Heart right ventricle (tissue), 16 donors: Measurements from ENCODE around the gene SHROOM3. TPM values are rescaled to one million over a fixed set of nuclear protein-coding genes. Genes with fewer than 3 reads are reported as not detected.

Experiments
- ATAC-seq, 8 donors: fragments of 200-7000 bp; cut with Tn5 transposase; one replicate each; pipeline ENCODE4 v1.9.1; 2020; ENCODE audit warnings: mild to moderate bottlenecking in 8 of 8, moderate library complexity in 8 of 8, moderate number of reproducible peaks in 1 of 8
- DNase-seq, 2 donors: peaks; one replicate each; pipeline ENCODE4 v3.0.0-alpha.2; 2020
- H3K27ac ChIP-seq, 10 donors: fragments of 200-600 bp; sonication (generic) in 2 of 10; one replicate each; pipeline versions ENCODE4 v1.5.0 to v1.8.0; 2020 to 2022; ENCODE audit warnings: mild to moderate bottlenecking in 3 of 10
- H3K27me3 ChIP-seq, 7 donors: fragments of 200-600 bp; one replicate each; pipeline ENCODE4 v1.8.0; 2021 to 2022; ENCODE audit warnings: mild to moderate bottlenecking in 2 of 7
- H3K36me3 ChIP-seq, 9 donors: fragments of 200-600 bp; sonication (generic) in 1 of 9; one replicate each; pipeline versions ENCODE4 v1.5.0 to v1.8.0; 2020 to 2022; ENCODE audit warnings: mild to moderate bottlenecking in 2 of 9
- H3K4me1 ChIP-seq, 9 donors: fragments of 200-600 bp; sonication (generic) in 1 of 9; one replicate each; pipeline versions ENCODE4 v1.5.0 to v1.8.0; 2020 to 2022; ENCODE audit warnings: mild to moderate bottlenecking in 4 of 9
- H3K4me3 ChIP-seq, 10 donors: fragments of 200-600 bp; sonication (generic) in 2 of 10; one replicate each; pipeline versions ENCODE4 v1.5.0 to v1.8.0; 2020 to 2022; ENCODE audit warnings: mild to moderate bottlenecking in 7 of 10, moderate library complexity in 2 of 10
- H3K9me3 ChIP-seq, 11 donors: fragments of 200-600 bp in 10 of 11; sonication (generic) in 2 of 11; one replicate each; pipeline versions ENCODE4 v1.5.0 to v1.8.0; 2013 to 2022; ENCODE audit warnings: mild to moderate bottlenecking in 2 of 11, control low read depth in 1 of 11, moderate library complexity in 1 of 11
- WGBS, 2 donors: extraction: QIAGEN DNeasy Blood & Tissue Kit; methylation state at CpG; one replicate each; pipeline ENCODE4 v1.1.7; 2013; ENCODE audit warnings: inconsistent platforms in 1 of 2; 5-methylcytosine and 5-hydroxymethylcytosine counted together
- intact Hi-C, 10 donors: fragments of 100-400 bp; cut with DNase I; formaldehyde crosslinking; loops; one replicate each; pipeline versions ENCODE4 v1.11.1 to v1.14.2; 2022
- polyA plus RNA-seq, 2 donors: library from polyadenylated mRNA; stranded (reverse); fragments of 200-250 nt; gene quantifications; one replicate each; pipeline ENCODE4 v1.2.3, GENCODE V29; 2013
- total RNA-seq, 10 donors: library from RNA; stranded (reverse); fragmentation: NEBNext Ultra II Directional in 3 of 10; extraction: Animal tissue kit (Norgen Biotek cat#: 25700) in 3 of 10; gene quantifications; one replicate each; pipeline versions ENCODE4 v1.2.1 to v1.2.4, GENCODE V29; 2021 to 2023
- TF ChIP-seq, protein P1 (sequence below), 9 donors: fragments of 200-600 bp; sonication (generic) in 2 of 9; IDR thresholded peaks; one replicate each; pipeline versions ENCODE4 v1.5.0 to v1.8.0; 2021 to 2022; ENCODE audit warnings: antibody characterized with exemption in 9 of 9, mild to moderate bottlenecking in 5 of 9, moderate library complexity in 1 of 9
- donor health status: Arrhythmogenic right ventricular cardiomyopathy.
- donor health status: ischemic (EF 13 %, LVEDD 7.1; RV severe dilation, severe dysfunction).
- donor health status: healthy with polysubstance abuse.
- donor health status: DM: no; HTN: yes; CAD: no.
- donor health status: DM: no; HTN: no; CAD: no.
- donor health status: ischemic (EF 25% LVEDD 6.9; RV normal size, moderate dysfunction).
- donor health status: ischemic (EF 25% LVEDD 5.7; RV mildly dilated, moderate dysfunction).
- donor health status: healthy.
- donor health status: DM: yes; HTN: yes; CAD: no.
- donor health status: Ischemic cardiomyopathy.
- donor health status: ischemic (EF 35%, LVEDD 5.7; RV mildly dilated, moderate dysfunction).
- donor health status: nonischemic (EF 11% LVEDD 7.7; RV severe dilation, severe dysfunction).
- donor health status: DM: yes; HTN: yes; CAD: no.
- donor health status: PGD.
- donor health status: ischemic (EF 29% LVEDD 5.4; RV normal size, mild dysfunction).
- donor health status: nonischemic (EF 23%, LVEDD 6.1; RV moderate dilation, normal function).

The SHROOM3 gene
- total and polyA plus RNA-seq, 12 donors = 1.7 to 33.3 (median 15.9) TPM

GRCh38 chr4:76498550-76498949, 63.5 kb downstream of the SHROOM3 start:
- DNase-seq = no peak
- no peaks in the 10 kb centered on the region for H3K36me3 ChIP-seq
- H3K4me3 ChIP-seq = no peak overlapping the region
- intact Hi-C loops = loop anchor here in 2 of 10 donors (5.0 kb wide), 2 partner anchors 61 to 66 kb away; partner anchors contain the start of gene SHROOM3 (in 1 of the 2)
- H3K27ac ChIP-seq = peak overlapping the region in 1 of 10 donors; percentile 25
- no peaks in the 10 kb centered on the region for H3K27me3 ChIP-seq
- no peaks in the 10 kb centered on the region for H3K9me3 ChIP-seq
- peaks cover 0 to 8% (median 0%) of the 10 kb centered on the region in 9 donors for H3K4me1 ChIP-seq
- ATAC-seq = peak in 2 of 8 donors; percentile 33 to 38
- WGBS, 2 donors = 44 to 51% methylated on average over 3 of the region's 3 CpGs
- TF ChIP-seq, protein P1, sequence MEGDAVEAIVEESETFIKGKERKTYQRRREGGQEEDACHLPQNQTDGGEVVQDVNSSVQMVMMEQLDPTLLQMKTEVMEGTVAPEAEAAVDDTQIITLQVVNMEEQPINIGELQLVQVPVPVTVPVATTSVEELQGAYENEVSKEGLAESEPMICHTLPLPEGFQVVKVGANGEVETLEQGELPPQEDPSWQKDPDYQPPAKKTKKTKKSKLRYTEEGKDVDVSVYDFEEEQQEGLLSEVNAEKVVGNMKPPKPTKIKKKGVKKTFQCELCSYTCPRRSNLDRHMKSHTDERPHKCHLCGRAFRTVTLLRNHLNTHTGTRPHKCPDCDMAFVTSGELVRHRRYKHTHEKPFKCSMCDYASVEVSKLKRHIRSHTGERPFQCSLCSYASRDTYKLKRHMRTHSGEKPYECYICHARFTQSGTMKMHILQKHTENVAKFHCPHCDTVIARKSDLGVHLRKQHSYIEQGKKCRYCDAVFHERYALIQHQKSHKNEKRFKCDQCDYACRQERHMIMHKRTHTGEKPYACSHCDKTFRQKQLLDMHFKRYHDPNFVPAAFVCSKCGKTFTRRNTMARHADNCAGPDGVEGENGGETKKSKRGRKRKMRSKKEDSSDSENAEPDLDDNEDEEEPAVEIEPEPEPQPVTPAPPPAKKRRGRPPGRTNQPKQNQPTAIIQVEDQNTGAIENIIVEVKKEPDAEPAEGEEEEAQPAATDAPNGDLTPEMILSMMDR (IDR thresholded peaks at IDR 0.05) = no peak

DNA sequence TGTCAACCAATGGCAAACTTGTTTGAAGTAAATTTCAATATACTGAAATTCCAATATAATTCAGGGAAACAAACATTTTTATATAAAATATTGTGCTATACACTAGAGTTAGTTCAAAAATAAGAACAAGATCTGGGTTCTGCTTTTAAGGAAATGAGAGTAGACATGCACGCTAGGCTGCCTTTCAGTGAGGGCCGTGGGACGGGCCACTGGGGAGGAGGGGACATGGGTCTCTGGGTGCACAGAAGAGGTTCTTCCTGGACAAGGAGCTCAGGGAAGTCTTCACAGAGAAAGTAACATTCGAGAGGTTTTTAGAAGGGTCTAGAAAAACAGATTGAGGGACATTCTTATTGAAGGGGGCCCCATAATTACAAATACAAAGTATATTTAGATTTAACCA, 64.4 kb downstream of the SHROOM3 start:
- 82 to 83% methylated on average over 4 of the region's 4 CpGs for WGBS, 2 donors
- no peak for DNase-seq

GRCh38 chr4:76502886-76503285, 67.9 kb downstream of the SHROOM3 start:
- Histone ChIP-seq H3K27me3 (peaks cover 0 to 5% (median 0%) of the 10 kb centered on the region in 7 donors), H3K9me3 (no peaks in the 10 kb centered on the region), H3K36me3 (no peaks in the 10 kb centered on the region), H3K27ac (no peak overlapping the region), H3K4me1 (peaks cover 0 to 8% (median 0%) of the 10 kb centered on the region in 9 donors), H3K4me3 (no peak overlapping the region)
- 72 to 88% methylated on average over 1 of the region's 1 CpG for WGBS, 2 donors
- ATAC-seq (no peak), DNase-seq (no peak)
- intact Hi-C loops = loop anchor here in 7 of 10 donors (5.0 to 10.0 kb wide), 5 partner anchors 71 to 702 kb away; no protein-coding TSS in a partner anchor
- TF ChIP-seq, protein P1 (IDR thresholded peaks at IDR 0.05) = no peak

More for the DNA sequence above, 64.4 kb downstream of the SHROOM3 start:
- no peak overlapping the region for H3K4me3 ChIP-seq
- intact Hi-C loops = loop anchor here in 2 of 10 donors (5.0 kb wide), 2 partner anchors 62 to 67 kb away; partner anchors contain the start of gene SHROOM3 (in 1 of the 2)
- no peaks in the 10 kb centered on the region for H3K9me3 ChIP-seq
- no peak overlapping the region for H3K27ac ChIP-seq
- no peaks in the 10 kb centered on the region for H3K36me3 ChIP-seq
- ATAC-seq = no peak
- peaks cover 0 to 5% (median 0%) of the 10 kb centered on the region in 7 donors for H3K27me3 ChIP-seq
- peaks cover 0 to 8% (median 0%) of the 10 kb centered on the region in 9 donors for H3K4me1 ChIP-seq
- TF ChIP-seq, protein P1 (IDR thresholded peaks at IDR 0.05) = no peak

GRCh38 chr4:76504613-76505465, 69.8 kb downstream of the SHROOM3 start:
- Histone ChIP-seq H3K4me1 (no peaks in the 10 kb centered on the region), H3K9me3 (no peaks in the 10 kb centered on the region), H3K36me3 (no peaks in the 10 kb centered on the region), H3K27me3 (peaks cover 0 to 5% (median 0%) of the 10 kb centered on the region in 7 donors), H3K4me3 (no peak overlapping the region), H3K27ac (no peak overlapping the region)
- intact Hi-C loops = loop anchor here in 9 of 10 donors (2.0 to 10.0 kb wide), 9 partner anchors 70 to 700 kb away; partner anchors contain the start of genes SEPTIN11 (in 1 of the 9) and SHROOM3 (in 1 of the 9)
- ATAC-seq = peak in 4 of 8 donors; percentile 33 to 63 (median 52)
- 67% methylated on average over 2 of the region's 2 CpGs for WGBS, 2 donors
- no peak for DNase-seq
- TF ChIP-seq, protein P1 (IDR thresholded peaks at IDR 0.05) = peak; percentile 32 to 79 (median 71)
